K562 (cell line): Measurements from ENCODE around the gene ANXA3. TPM values are rescaled to one million over a fixed set of nuclear protein-coding genes. Genes with fewer than 3 reads are reported as not detected.

ENCODE experiments used
- ATAC-seq: fragments of 200-7000 bp; cut with Tn5 transposase; 3 replicates; pipeline ENCODE4 v1.9.1; 2020; ENCODE audit warnings: moderate library complexity
- BruUV-seq: library from RNA; stranded (reverse); fragments of 400-500 nt; replicated peaks from 2 replicates; lab custom pipeline; 2021; lab: Mats Ljungman, UMichigan
- CTCF ChIA-PET: fragments of 300-600 bp; formaldehyde crosslinking; extraction: SDS; loops from one replicate; lab custom pipeline; 2021; ENCODE audit warnings: low intra/inter-chr PET ratio; lab: Yijun Ruan, JAX
- POLR2A ChIA-PET: fragments of 300-600, 350-650 bp; sonication (Branson Sonifier 250); formaldehyde crosslinking; extraction: SDS; loops from one replicate; lab custom pipeline; 2021; ENCODE audit warnings: antibody characterized with exemption, inconsistent platforms; lab: Yijun Ruan, JAX
- DNase-seq, 4 experiments: peaks; one replicate each; pipeline versions ENCODE4 v3.0.0 to v3.0.0-alpha.2; 2011 to 2018; ENCODE audit warnings: low spot score in 3 of 4, mixed read lengths in 3 of 4; ENCODE audit errors: extremely low read depth in 1 of 4
- FAIRE-seq: peaks from 2 replicates; lab custom pipeline; 2011; peaks lifted over from hg19 to GRCh38; lab: Jason Lieb, UNC
- H2AFZ ChIP-seq: 2 replicates; pipeline ENCODE4 v1.6.0; 2011; ENCODE audit warnings: low read depth, low read length, control low read depth, inconsistent platforms
- H3K27ac ChIP-seq: fragments of 200-600 bp; 3 replicates; pipeline ENCODE4 v1.8.0; 2011; ENCODE audit warnings: low read depth, mild to moderate bottlenecking, control low read depth, inconsistent platforms, low read length, moderate library complexity, mixed read lengths; ENCODE audit errors: extremely low read depth
- H3K27me3 ChIP-seq, 2 experiments: fragments of 300-600 bp in 1 of 2; 2 replicates in 1 of 2; 3 replicates in 1 of 2; pipeline versions ENCODE4 v1.6.0 to v1.8.0; 2011; ENCODE audit warnings: inconsistent platforms in 2 of 2, low read length in 2 of 2, mild to moderate bottlenecking in 1 of 2, mixed read lengths in 1 of 2, moderate library complexity in 1 of 2; ENCODE audit not compliant: control insufficient read depth in 2 of 2, insufficient read depth in 2 of 2
- H3K36me3 ChIP-seq: fragments of 300-600 bp; 3 replicates; pipeline ENCODE4 v1.8.0; 2011; ENCODE audit warnings: mild to moderate bottlenecking, low read length, inconsistent platforms; ENCODE audit not compliant: control insufficient read depth, insufficient read depth
- H3K4me1 ChIP-seq, 2 experiments: fragments of 200-600 bp in 1 of 2; replicated peaks in 1 of 2; 2 replicates in 1 of 2; 3 replicates in 1 of 2; pipeline versions ENCODE4 v1.5.1 to v1.8.0; 2011; ENCODE audit warnings: inconsistent platforms in 2 of 2, low read length in 2 of 2, mild to moderate bottlenecking in 1 of 2, mixed read lengths in 1 of 2, moderate library complexity in 1 of 2; ENCODE audit not compliant: control insufficient read depth in 2 of 2, insufficient read depth in 2 of 2
- H3K4me2 ChIP-seq: 2 replicates; pipeline ENCODE4 v1.6.1; 2011; ENCODE audit warnings: low read length, control low read depth, inconsistent platforms, mixed read lengths; ENCODE audit not compliant: insufficient read depth
- H3K4me3 ChIP-seq: fragments of 200-600 bp; sonication (generic), shearing (Covaris generic); 2 replicates; pipeline ENCODE4 v1.5.1; 2016; ENCODE audit warnings: control low read depth, inconsistent platforms
- H3K79me2 ChIP-seq: fragments of 200-600 bp; 3 replicates; pipeline ENCODE4 v1.8.0; 2011; ENCODE audit warnings: low read length, inconsistent platforms; ENCODE audit not compliant: control insufficient read depth, insufficient read depth
- H3K9ac ChIP-seq, 2 experiments: 2 replicates each; pipeline versions ENCODE4 v1.6.0 to v1.6.1; 2011; ENCODE audit warnings: low read depth in 2 of 2, low read length in 2 of 2, control low read depth in 1 of 2, inconsistent platforms in 1 of 2, mild to moderate bottlenecking in 1 of 2, mixed read lengths in 1 of 2; ENCODE audit not compliant: insufficient read depth in 1 of 2
- H3K9me1 ChIP-seq: one replicate; pipeline ENCODE4 v1.6.0; 2011; ENCODE audit warnings: inconsistent platforms, mild to moderate bottlenecking, low read length, moderate library complexity; ENCODE audit not compliant: control insufficient read depth, insufficient read depth
- H3K9me3 ChIP-seq: replicated peaks from 2 replicates; pipeline ENCODE4 v1.5.1; 2011; ENCODE audit warnings: low read depth, low read length, inconsistent platforms; ENCODE audit not compliant: control insufficient read depth, insufficient read depth
- H4K20me1 ChIP-seq: replicated peaks from 2 replicates; pipeline ENCODE4 v1.6.1; 2011; ENCODE audit warnings: low read length, inconsistent platforms, mixed read lengths; ENCODE audit not compliant: control insufficient read depth, insufficient read depth
- CLOCK ChIP-seq: fragments of 250-450 bp; sonication (Bioruptor Pico); IDR thresholded peaks from 2 replicates; pipeline ENCODE4 v1.4.0; 2020; ENCODE audit warnings: mild to moderate bottlenecking, moderate library complexity, borderline replicate concordance
- HMGXB4 ChIP-seq: sonication (generic); formaldehyde crosslinking; IDR thresholded peaks from 2 replicates; pipeline ENCODE4 v1.8.1; 2023; ENCODE audit warnings: mild to moderate bottlenecking, missing genetic modification reagents
- MXD1 ChIP-seq: fragments of 250-450 bp; sonication (Bioruptor Pico); IDR thresholded peaks from 2 replicates; pipeline ENCODE4 v1.8.0; 2021; ENCODE audit warnings: borderline replicate concordance, mild to moderate bottlenecking, moderate library complexity; ENCODE audit not compliant: poor library complexity, severe bottlenecking
- PYGO2 ChIP-seq: fragments of 450-650 bp; IDR thresholded peaks from 2 replicates; pipeline ENCODE4 v1.6.1; 2016; ENCODE audit warnings: mild to moderate bottlenecking, missing genetic modification characterization, moderate library complexity, missing compliant biosample characterization
- REST ChIP-seq, 2 experiments: fragments of 450-650 bp; formaldehyde crosslinking in 1 of 2; IDR thresholded peaks; 2 replicates each; pipeline versions ENCODE4 v1.4.0 to v1.6.1; 2014 to 2020; ENCODE audit warnings: mild to moderate bottlenecking in 2 of 2, borderline replicate concordance in 1 of 2, low read depth in 1 of 2
- WGBS: fragments of 100-300 bp; shearing (Covaris generic); methylation state at CpG from one replicate; pipeline ENCODE4 v1.1.6; 2016; ENCODE audit warnings: low coverage, mixed read lengths; ENCODE audit not compliant: insufficient coverage; ENCODE audit errors: missing lambda C conversion rate; 5-methylcytosine and 5-hydroxymethylcytosine counted together
- in situ Hi-C: fragments of 300-500 bp; cut with MboI; formaldehyde crosslinking; loops from 4 replicates; pipeline ENCODE4 v1.15.0; 2018; ENCODE audit warnings: inconsistent platforms, mixed read lengths
- intact Hi-C: fragments of 100-400 bp; cut with micrococcal nuclease; formaldehyde crosslinking; loops from 2 replicates; pipeline ENCODE4 v1.14.2; 2022
- polyA plus RNA-seq, 8 experiments: library from polyadenylated mRNA; depleted of rRNA in 4 of 8; stranded (reverse) in 5 of 8; unstranded in 3 of 8; fragments of >200 nt; fragmentation: Nextera tagmentation in 2 of 8; fragmentation: Illumina TruSeq in 1 of 8; extraction: Ambion mirVana in 2 of 8; extraction: Trizol in 1 of 8; gene quantifications; 2 replicates each; pipeline versions ENCODE4 v1.2.1 to v1.2.3, GENCODE V29; 2011 to 2014; ENCODE audit warnings: inconsistent platforms in 1 of 8, missing spikeins in 1 of 8
- total RNA-seq, 7 experiments: library from RNA; depleted of rRNA in 6 of 7; stranded (reverse); fragments of >200 nt in 6 of 7; fragmentation: Illumina TruSeq in 2 of 7; extraction: Trizol in 2 of 7; gene quantifications; 2 replicates each; pipeline versions ENCODE4 v1.2.1 to v1.2.3, GENCODE V29; 2011 to 2021; ENCODE audit warnings: low replicate concordance in 1 of 7

Gene ANXA3
- total and polyA plus RNA-seq, 9 of the 15 experiments (the other 6 are each of a cell fraction or from before 2014, with no cell fraction given) = 6.3 to 15.5 (median 9.8) TPM

- CTCF ChIA-PET = no interaction called here
- WGBS = 41% methylated on average over 4 of the region's 4 CpGs
- peak overlapping the region; percentile 25; the same call in 1 of the 2 replicates for H2AFZ ChIP-seq
- TF ChIP-seq REST (IDR thresholded peaks at IDR 0.05; ENCODE audit: borderline replicate concordance) = no peak
- no peak for TF ChIP-seq REST (CRISPR knock-in tag; IDR thresholded peaks at IDR 0.05; ENCODE audit: low read depth)
- TF ChIP-seq PYGO2 (tag) = no peak
- TF ChIP-seq HMGXB4 (CRISPR knock-in tag) = no peak
- TF ChIP-seq CLOCK = no peak
- TF ChIP-seq MXD1 = no peak
Observed at GRCh38 chr4:78588894-78589545, 37.5 kb downstream of the ANXA3 start.

More at GRCh38 chr4:78588894-78589545, 37.5 kb downstream of the ANXA3 start:
- ATAC-seq = no peak
- Histone ChIP-seq H3K4me1 (peaks cover 0 to 17% of the 10 kb centered on the region in 2 experiments; a peak in 3 of 5 replicates), H4K20me1 (no peaks in the 10 kb centered on the region), H3K9me3 (no peaks in the 10 kb centered on the region), H3K27ac (no peak overlapping the region), H3K4me2 (no peak overlapping the region), H3K4me3 (no peak overlapping the region), H3K36me3 (no peaks in the 10 kb centered on the region), H3K9me1 (no peaks in the 10 kb centered on the region), H3K9ac (no peak overlapping the region), H3K27me3 (no peaks in the 10 kb centered on the region), H3K79me2 (no peaks in the 10 kb centered on the region)
- POLR2A ChIA-PET = interaction anchor here (0.8 to 1.5 kb wide), 2 partner anchors 11 to 1679 kb away, joined by 3 to 5 read pairs; no protein-coding TSS in a partner anchor
- BruUV-seq = no TSS peak
- no peak for DNase-seq
- in situ Hi-C loops = no loop called here
- intact Hi-C loops = no loop called here
- FAIRE-seq = no peak
